Gastroesophageal sphincter (tissue), 4 donors: Measurements from ENCODE around the gene OCSTAMP. TPM values are rescaled to one million over a fixed set of nuclear protein-coding genes. Genes with fewer than 3 reads are reported as not detected.

Experiments used
- ATAC-seq: fragments of 150-250 bp; one replicate; pipeline ENCODE4 v1.9.1; 2016; ENCODE audit warnings: mild to moderate bottlenecking, moderate library complexity
- H3K27ac ChIP-seq, 4 donors: fragments of 200-600 bp; sonication (generic) in 3 of 4; 1 replicate in 3 of 4; 2 replicates in 1 of 4; pipeline ENCODE4 v1.5.1; 2016 to 2019
- H3K27me3 ChIP-seq: fragments of 200-600 bp; sonication (generic); one replicate; pipeline ENCODE4 v1.5.1; 2019
- H3K36me3 ChIP-seq, 2 donors: fragments of 200-600 bp; sonication (generic); one replicate each; pipeline ENCODE4 v1.5.1; 2019; ENCODE audit warnings: control low read depth in 1 of 2
- H3K4me1 ChIP-seq, 3 donors: fragments of 200-600 bp; sonication (generic); 1 replicate in 2 of 3; 2 replicates in 1 of 3; pipeline ENCODE4 v1.5.1; 2016 to 2019; ENCODE audit warnings: control low read depth in 2 of 3
- H3K4me3 ChIP-seq, 2 donors: fragments of 200-600 bp; sonication (generic); one replicate each; pipeline ENCODE4 v1.5.1; 2019; ENCODE audit warnings: mild to moderate bottlenecking in 1 of 2, moderate library complexity in 1 of 2
- H3K9me3 ChIP-seq, 3 donors: fragments of 200-600 bp; sonication (generic); one replicate each; pipeline ENCODE4 v1.5.1; 2017 to 2019; ENCODE audit warnings: control low read depth in 2 of 3
- CTCF ChIP-seq, 4 experiments: fragments of 200-600 bp in 2 of 4; fragments of 450-650 bp in 2 of 4; sonication (generic) in 1 of 4; IDR thresholded peaks; one replicate each; pipeline ENCODE4 v1.5.1; 2017 to 2019; ENCODE audit warnings: antibody characterized with exemption in 4 of 4, mild to moderate bottlenecking in 2 of 4, moderate library complexity in 2 of 4
- EP300 ChIP-seq: sonication (generic); formaldehyde crosslinking; IDR thresholded peaks from one replicate; pipeline ENCODE4 v1.6.1; 2017; ENCODE audit warnings: antibody characterized with exemption, mild to moderate bottlenecking
- POLR2A ChIP-seq, 2 donors: fragments of 450-650 bp; IDR thresholded peaks; one replicate each; pipeline ENCODE4 v1.6.1; 2017; ENCODE audit warnings: antibody characterized with exemption in 2 of 2, mild to moderate bottlenecking in 2 of 2, moderate library complexity in 1 of 2
- POLR2AphosphoS5 ChIP-seq: sonication (generic); formaldehyde crosslinking; IDR thresholded peaks from one replicate; pipeline ENCODE4 v1.6.1; 2017; ENCODE audit warnings: antibody characterized with exemption
- WGBS, 2 donors: methylation state at CpG; one replicate each; pipeline ENCODE4 v1.1.5; 2018; ENCODE audit warnings: low coverage in 1 of 2; 5-methylcytosine and 5-hydroxymethylcytosine counted together
- total RNA-seq, 4 donors: library from RNA; depleted of rRNA; stranded (reverse); fragments of >200 nt; gene quantifications; one replicate each; pipeline ENCODE4 v1.1.0, GENCODE V29; 2016

The OCSTAMP gene
- not detected for total RNA-seq

- no peak for ATAC-seq
- no peak for TF ChIP-seq EP300
- TF ChIP-seq POLR2A (IDR thresholded peaks at IDR 0.05): no peak
- no peak for TF ChIP-seq POLR2AphosphoS5
- no peak for TF ChIP-seq CTCF (IDR thresholded peaks at IDR 0.05)
Observed at GRCh38 chr20:46550461-46550860, at the start of gene OCSTAMP. Gene OCSTAMP (minus strand): TSS chr20:46550654. CDS start chr20:46550560, 94 bp downstream.

GRCh38 chr20:46599227-46599987 lies 49.0 kb upstream of the OCSTAMP start:
- H3K9me3 ChIP-seq: no peaks in the 10 kb centered on the region
- no peak overlapping the region for H3K4me3 ChIP-seq
- TF ChIP-seq CTCF (IDR thresholded peaks at IDR 0.05) (no peak), EP300 (no peak), POLR2AphosphoS5 (no peak), POLR2A (IDR thresholded peaks at IDR 0.05) (no peak)
- no peaks in the 10 kb centered on the region for H3K4me1 ChIP-seq
- no peak overlapping the region for H3K27ac ChIP-seq
- H3K27me3 ChIP-seq: no peaks in the 10 kb centered on the region
- WGBS, 2 donors: 87 to 91% methylated on average over 5 to 8 of the region's 8 CpGs
- ATAC-seq: no peak
- no peaks in the 10 kb centered on the region for H3K36me3 ChIP-seq

More at GRCh38 chr20:46550461-46550860, at the start of gene OCSTAMP:
- Histone ChIP-seq H3K36me3 (no peaks in the 10 kb centered on the region), H3K27ac (no peak within 1 kb of the TSS), H3K4me1 (no peaks in the 10 kb centered on the region), H3K9me3 (no peaks in the 10 kb centered on the region), H3K27me3 (peaks cover 39% of the 10 kb centered on the region), H3K4me3 (no peak within 1 kb of the TSS)
- 81% methylated on average over 3 of the region's 9 CpGs; no CpG with 5 or more reads in 1 of the 2 donors for WGBS, 2 donors

DNA sequence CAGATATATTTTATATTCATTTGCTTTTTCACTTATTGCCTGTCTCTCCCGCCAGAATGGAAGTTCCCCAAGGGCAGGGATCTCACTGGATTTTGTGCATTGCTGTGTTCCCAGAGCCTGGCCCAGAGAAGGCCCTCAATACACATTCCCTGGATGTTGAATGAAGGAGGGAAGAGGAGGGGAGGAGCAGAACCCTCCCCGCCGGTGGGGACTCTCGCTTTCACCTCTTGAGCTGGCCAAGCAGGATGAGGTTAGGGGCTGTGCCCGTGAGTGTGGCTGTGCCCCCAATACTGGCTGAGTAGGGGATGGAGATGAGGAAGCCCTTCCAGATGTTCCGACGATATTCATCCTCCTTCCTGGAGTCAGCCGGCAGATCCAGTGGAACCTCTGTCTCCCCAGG lies 45.5 kb upstream of the OCSTAMP start:
- Histone ChIP-seq H3K27ac (no peak overlapping the region), H3K36me3 (no peaks in the 10 kb centered on the region), H3K4me1 (no peaks in the 10 kb centered on the region), H3K9me3 (peaks cover 0 to 7% (median 0%) of the 10 kb centered on the region in 3 donors), H3K4me3 (no peak overlapping the region), H3K27me3 (no peaks in the 10 kb centered on the region)
- TF ChIP-seq POLR2AphosphoS5 (no peak), EP300 (no peak), POLR2A (IDR thresholded peaks at IDR 0.05) (no peak), CTCF (IDR thresholded peaks at IDR 0.05) (no peak)
- ATAC-seq: no peak
- 90% methylated on average over 2 of the region's 8 CpGs; no CpG with 5 or more reads in 1 of the 2 donors for WGBS, 2 donors

GRCh38 chr20:46594725-46595124 lies 44.3 kb upstream of the OCSTAMP start:
- no peak for ATAC-seq
- no peak overlapping the region for H3K27ac ChIP-seq

More at GRCh38 chr20:46594725-46595124, 44.3 kb upstream of the OCSTAMP start:
- H3K27me3 ChIP-seq: no peaks in the 10 kb centered on the region
- H3K36me3 ChIP-seq: no peaks in the 10 kb centered on the region
- no peaks in the 10 kb centered on the region for H3K4me1 ChIP-seq
- no peak overlapping the region for H3K4me3 ChIP-seq
- WGBS, 2 donors: 31 to 47% methylated on average over 2 of the region's 2 CpGs
- TF ChIP-seq EP300 (no peak), POLR2A (IDR thresholded peaks at IDR 0.05) (no peak), CTCF (IDR thresholded peaks at IDR 0.05) (no peak)
- peaks cover 0 to 7% (median 0%) of the 10 kb centered on the region in 3 donors for H3K9me3 ChIP-seq
